Skeletal muscle tissue (tissue), 4 donors: ENCODE results near the gene GLCE. TPM values are rescaled to one million over a fixed set of nuclear protein-coding genes. Genes with fewer than 3 reads are reported as not detected.

Source experiments
- H3K27ac ChIP-seq: one replicate; pipeline ENCODE4 v1.7.0; 2013; ENCODE audit warnings: mild to moderate bottlenecking, low read depth, low read length, inconsistent platforms
- H3K27me3 ChIP-seq, 3 donors: one replicate each; pipeline ENCODE4 v1.7.0; 2013; ENCODE audit warnings: low read length in 3 of 3; ENCODE audit not compliant: control insufficient read depth in 3 of 3, insufficient read depth in 3 of 3
- H3K36me3 ChIP-seq, 3 donors: one replicate each; pipeline ENCODE4 v1.7.0; 2013; ENCODE audit warnings: low read length in 3 of 3; ENCODE audit not compliant: control insufficient read depth in 3 of 3, insufficient read depth in 3 of 3
- H3K4me1 ChIP-seq, 3 donors: one replicate each; pipeline ENCODE4 v1.7.0; 2013; ENCODE audit warnings: low read length in 3 of 3, mild to moderate bottlenecking in 3 of 3; ENCODE audit not compliant: control insufficient read depth in 3 of 3, insufficient read depth in 3 of 3
- H3K4me3 ChIP-seq, 3 donors: one replicate each; pipeline ENCODE4 v1.7.0; 2013; ENCODE audit warnings: low read length in 3 of 3
- H3K9ac ChIP-seq, 3 donors: one replicate each; pipeline ENCODE4 v1.7.0; 2013; ENCODE audit warnings: low read length in 3 of 3, mild to moderate bottlenecking in 3 of 3, moderate library complexity in 2 of 3, low read depth in 1 of 3
- H3K9me3 ChIP-seq, 3 donors: one replicate each; pipeline ENCODE4 v1.7.0; 2013; ENCODE audit warnings: low read length in 3 of 3; ENCODE audit not compliant: control insufficient read depth in 3 of 3
- total RNA-seq: library from RNA; depleted of rRNA; stranded (reverse); fragments of >200 nt; gene quantifications from one replicate; pipeline ENCODE4 v1.2.3, GENCODE V29; 2014
- donor health status: Osteomylitis.

Gene GLCE
- total RNA-seq, 1 donor from 2014 or later: 38.6 TPM

DNA sequence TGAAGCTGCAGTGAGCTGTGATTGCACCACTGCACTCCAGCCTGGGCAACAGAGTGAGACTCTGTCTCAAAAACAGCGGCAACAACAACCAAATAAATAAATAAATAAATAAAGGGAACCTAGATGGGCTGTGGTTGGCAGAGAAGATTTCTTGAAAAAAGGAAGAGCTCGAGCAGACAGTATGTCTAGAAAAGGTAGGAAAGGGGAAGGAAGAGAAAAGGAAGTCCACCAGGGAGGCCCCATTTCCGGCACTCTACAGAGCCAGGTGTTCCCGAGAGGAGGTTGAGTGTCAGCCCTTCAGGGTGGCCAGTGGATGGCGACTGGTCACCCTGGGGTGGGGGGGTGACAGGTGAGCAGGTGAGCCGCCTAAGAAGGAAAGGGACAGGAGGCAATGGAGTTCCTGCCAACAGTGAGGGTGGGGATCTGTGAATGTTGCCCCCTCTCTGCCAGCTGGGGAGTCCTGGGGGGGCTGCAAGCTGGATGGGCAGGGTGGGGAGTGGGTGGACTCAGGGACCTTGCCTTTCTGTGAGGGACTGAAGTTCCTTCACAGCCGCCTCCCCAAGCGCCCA is 153.1 kb downstream of the GLCE start:
- Histone ChIP-seq H3K9ac (no peak overlapping the region), H3K27me3 (peaks cover 0 to 6% (median 6%) of the 10 kb centered on the region in 3 donors), H3K27ac (no peak overlapping the region), H3K36me3 (no peaks in the 10 kb centered on the region), H3K9me3 (no peaks in the 10 kb centered on the region), H3K4me1 (no peaks in the 10 kb centered on the region), H3K4me3 (no peak overlapping the region)

GRCh38 chr15:69314131-69314530 is 153.7 kb downstream of the GLCE start:
- H3K27ac ChIP-seq: no peak overlapping the region
- H3K9me3 ChIP-seq: no peaks in the 10 kb centered on the region
- peaks cover 0 to 6% (median 0%) of the 10 kb centered on the region in 3 donors for H3K27me3 ChIP-seq
- no peaks in the 10 kb centered on the region for H3K4me1 ChIP-seq
- no peak overlapping the region for H3K9ac ChIP-seq
- no peak overlapping the region for H3K4me3 ChIP-seq
- H3K36me3 ChIP-seq: no peaks in the 10 kb centered on the region

- no peaks in the 10 kb centered on the region for H3K4me1 ChIP-seq
- H3K9ac ChIP-seq: no peak overlapping the region
- peaks cover 0 to 7% (median 1%) of the 10 kb centered on the region in 3 donors for H3K27me3 ChIP-seq
- no peaks in the 10 kb centered on the region for H3K36me3 ChIP-seq
- H3K27ac ChIP-seq: no peak overlapping the region
- H3K4me3 ChIP-seq: no peak overlapping the region
- no peaks in the 10 kb centered on the region for H3K9me3 ChIP-seq
Measured at GRCh38 chr15:69314736-69315135, 154.3 kb downstream of the GLCE start.

- Histone ChIP-seq H3K4me3 (no peak overlapping the region), H3K9ac (no peak overlapping the region), H3K27me3 (peaks cover 0 to 10% (median 2%) of the 10 kb centered on the region in 3 donors), H3K27ac (no peak overlapping the region), H3K9me3 (no peaks in the 10 kb centered on the region), H3K4me1 (no peaks in the 10 kb centered on the region), H3K36me3 (no peaks in the 10 kb centered on the region)
Measured at GRCh38 chr15:69315402-69316110, 155.1 kb downstream of the GLCE start.

- Histone ChIP-seq H3K27ac (no peak overlapping the region), H3K9me3 (no peaks in the 10 kb centered on the region), H3K4me3 (no peak overlapping the region), H3K4me1 (no peaks in the 10 kb centered on the region), H3K27me3 (peaks cover 0 to 10% (median 2%) of the 10 kb centered on the region in 3 donors), H3K36me3 (no peaks in the 10 kb centered on the region), H3K9ac (no peak overlapping the region)
Measured at GRCh38 chr15:69316291-69316690, 155.9 kb downstream of the GLCE start.

DNA sequence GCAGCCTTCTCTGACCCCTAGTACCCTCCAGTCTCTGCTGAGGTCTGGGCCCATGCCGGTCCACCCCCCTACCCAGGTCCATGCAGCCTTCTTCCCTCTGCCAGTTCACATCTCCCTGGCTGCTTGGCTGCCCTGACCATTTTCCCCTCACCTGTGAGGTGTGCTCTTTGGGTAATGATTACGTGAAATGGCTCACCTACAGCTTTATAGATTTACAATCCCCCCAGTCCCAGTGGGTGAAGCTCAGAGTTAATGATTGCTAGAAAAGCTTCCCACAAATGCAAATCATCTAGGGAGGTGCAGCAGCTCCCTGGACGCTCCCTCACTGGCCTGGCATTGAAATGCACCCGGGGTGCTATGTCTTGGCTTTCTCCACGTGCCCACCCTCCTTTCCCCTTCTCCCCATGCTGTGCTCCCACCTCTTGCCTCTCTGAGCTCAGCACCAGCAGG is 157.0 kb downstream of the GLCE start:
- no peak overlapping the region for H3K27ac ChIP-seq
- no peaks in the 10 kb centered on the region for H3K36me3 ChIP-seq
- no peak overlapping the region for H3K4me3 ChIP-seq
- no peaks in the 10 kb centered on the region for H3K9me3 ChIP-seq
- H3K27me3 ChIP-seq: peaks cover 0 to 10% (median 2%) of the 10 kb centered on the region in 3 donors
- no peaks in the 10 kb centered on the region for H3K4me1 ChIP-seq
- H3K9ac ChIP-seq: no peak overlapping the region

DNA sequence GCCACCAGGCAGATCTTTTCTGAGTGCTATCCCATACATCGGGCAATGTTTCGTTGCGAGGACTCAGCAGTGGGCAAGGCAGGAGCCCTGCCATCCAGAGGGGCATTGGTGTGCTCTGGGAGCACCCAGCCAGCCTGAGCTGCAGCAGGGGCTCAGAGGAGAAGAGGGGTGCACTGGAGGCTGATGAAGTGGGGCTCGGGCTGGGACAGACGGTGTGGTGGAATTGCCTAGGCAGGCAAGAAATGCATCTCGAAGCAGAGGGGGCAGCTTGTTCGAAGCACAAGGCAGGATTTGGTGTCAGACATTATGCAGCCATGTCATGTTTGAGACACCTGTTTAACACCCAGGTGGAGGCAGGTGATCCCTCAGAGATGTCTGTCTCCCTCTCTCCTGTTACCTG is 157.6 kb downstream of the GLCE start:
- Histone ChIP-seq H3K4me3 (no peak overlapping the region), H3K36me3 (no peaks in the 10 kb centered on the region), H3K4me1 (no peaks in the 10 kb centered on the region), H3K9ac (no peak overlapping the region), H3K27me3 (peaks cover 0 to 10% (median 6%) of the 10 kb centered on the region in 3 donors), H3K27ac (no peak overlapping the region), H3K9me3 (peaks cover 0 to under 1% (median 0%) of the 10 kb centered on the region in 3 donors)

- H3K27ac ChIP-seq: no peak overlapping the region
- H3K4me1 ChIP-seq: no peaks in the 10 kb centered on the region
- H3K9me3 ChIP-seq: peaks cover 0 to 2% (median 0%) of the 10 kb centered on the region in 3 donors
- no peak overlapping the region for H3K4me3 ChIP-seq
- peaks cover 0 to 15% (median 13%) of the 10 kb centered on the region in 3 donors for H3K27me3 ChIP-seq
- no peaks in the 10 kb centered on the region for H3K36me3 ChIP-seq
- no peak overlapping the region for H3K9ac ChIP-seq
Measured at GRCh38 chr15:69319384-69320375, 159.2 kb downstream of the GLCE start.

GRCh38 chr15:69320977-69321554 is 160.6 kb downstream of the GLCE start:
- no peaks in the 10 kb centered on the region for H3K4me1 ChIP-seq
- H3K27ac ChIP-seq: no peak overlapping the region
- H3K4me3 ChIP-seq: no peak overlapping the region
- H3K9me3 ChIP-seq: peaks cover 0 to 2% (median 0%) of the 10 kb centered on the region in 3 donors
- peaks cover 0 to 19% (median 13%) of the 10 kb centered on the region in 3 donors for H3K27me3 ChIP-seq
- H3K9ac ChIP-seq: no peak overlapping the region
- H3K36me3 ChIP-seq: no peaks in the 10 kb centered on the region
